Measurements from ENCODE around the gene MEX3B.

DNA sequence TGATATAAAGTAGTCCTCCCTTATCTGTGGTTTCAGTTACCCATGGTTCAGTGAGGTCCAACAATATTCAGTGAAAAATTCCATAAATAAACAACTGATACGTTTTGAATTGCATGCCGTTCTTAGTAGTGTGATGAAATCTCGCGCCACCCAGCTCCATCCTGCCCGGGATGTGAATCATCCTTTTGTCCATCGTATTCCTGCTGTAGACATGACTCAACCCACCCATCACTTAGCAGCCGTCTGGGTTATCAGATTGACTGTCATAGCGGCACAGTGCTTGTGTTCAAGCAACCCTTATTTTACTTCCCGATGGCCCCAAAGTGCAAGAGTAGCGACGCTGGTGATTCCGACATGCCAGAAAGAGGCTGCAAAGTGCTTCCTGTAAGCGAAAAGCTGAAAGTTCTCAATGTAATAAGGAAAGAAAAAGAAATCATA, 48.0 kb upstream of the MEX3B start:
- TF ChIP-seq, protein P1, sequence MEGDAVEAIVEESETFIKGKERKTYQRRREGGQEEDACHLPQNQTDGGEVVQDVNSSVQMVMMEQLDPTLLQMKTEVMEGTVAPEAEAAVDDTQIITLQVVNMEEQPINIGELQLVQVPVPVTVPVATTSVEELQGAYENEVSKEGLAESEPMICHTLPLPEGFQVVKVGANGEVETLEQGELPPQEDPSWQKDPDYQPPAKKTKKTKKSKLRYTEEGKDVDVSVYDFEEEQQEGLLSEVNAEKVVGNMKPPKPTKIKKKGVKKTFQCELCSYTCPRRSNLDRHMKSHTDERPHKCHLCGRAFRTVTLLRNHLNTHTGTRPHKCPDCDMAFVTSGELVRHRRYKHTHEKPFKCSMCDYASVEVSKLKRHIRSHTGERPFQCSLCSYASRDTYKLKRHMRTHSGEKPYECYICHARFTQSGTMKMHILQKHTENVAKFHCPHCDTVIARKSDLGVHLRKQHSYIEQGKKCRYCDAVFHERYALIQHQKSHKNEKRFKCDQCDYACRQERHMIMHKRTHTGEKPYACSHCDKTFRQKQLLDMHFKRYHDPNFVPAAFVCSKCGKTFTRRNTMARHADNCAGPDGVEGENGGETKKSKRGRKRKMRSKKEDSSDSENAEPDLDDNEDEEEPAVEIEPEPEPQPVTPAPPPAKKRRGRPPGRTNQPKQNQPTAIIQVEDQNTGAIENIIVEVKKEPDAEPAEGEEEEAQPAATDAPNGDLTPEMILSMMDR (conservative IDR thresholded peaks at IDR 0.05 in 1 of 2, IDR thresholded peaks at IDR 0.05 in 1 of 2; ENCODE audit: low read depth in 1 of 2, low read length in 2 of 2) = no peak
- TF ChIP-seq EZH2 (IDR thresholded peaks at IDR 0.05; ENCODE audit: low read length, missing control alignments) = no peak
